ENCODE measurements around the gene NSUN2. TPM values are rescaled to one million over a fixed set of nuclear protein-coding genes. Genes with fewer than 3 reads are reported as not detected.

The NSUN2 gene
- polyA plus RNA-seq, 2 of the 4 experiments (the other 2 are of a cell fraction) = 95.7 to 101 TPM

DNA sequence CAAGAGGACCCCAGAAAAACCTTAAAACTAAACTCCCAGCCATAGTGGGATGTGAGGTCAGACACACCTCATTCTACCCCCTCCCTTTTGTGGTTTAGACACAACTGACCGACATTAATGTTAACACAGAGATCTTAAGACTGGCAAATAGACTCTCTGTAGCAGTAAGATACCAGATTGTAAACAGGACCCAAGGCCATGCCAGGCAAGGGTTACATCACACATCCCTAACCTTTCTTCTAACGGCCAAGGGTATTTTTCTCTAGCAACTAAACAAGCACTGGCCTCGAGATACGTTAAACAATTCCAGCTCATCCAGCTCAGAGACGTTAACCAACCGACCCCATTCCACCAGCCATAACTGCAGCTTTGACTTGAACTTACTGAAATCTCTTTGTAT lies 38.8 kb downstream of the NSUN2 start:
- no peak overlapping the region for H3K27ac ChIP-seq
- TF ChIP-seq NFE2L2 (conservative IDR thresholded peaks at IDR 0.05; ENCODE audit: low read length) (no peak), GATA3 (IDR thresholded peaks at IDR 0.05; ENCODE audit: borderline replicate concordance) (no peak), CHD2 (IDR thresholded peaks at IDR 0.05; ENCODE audit: low read length, partially characterized antibody) (no peak), MAZ (IDR thresholded peaks at IDR 0.05; ENCODE audit: borderline replicate concordance, low read depth, low read length) (no peak), SREBF2 (IDR thresholded peaks at IDR 0.05) (no peak), RAD21 (conservative IDR thresholded peaks at IDR 0.05 in 1 of 2, IDR thresholded peaks at IDR 0.05 in 1 of 2) (no peak), HDAC2 (IDR thresholded peaks at IDR 0.05) (no peak), JUNB (IDR thresholded peaks at IDR 0.05) (no peak), HOXB5 (CRISPR knock-in tag; IDR thresholded peaks at IDR 0.05) (no peak)
- TF ChIP-seq, protein P1, sequence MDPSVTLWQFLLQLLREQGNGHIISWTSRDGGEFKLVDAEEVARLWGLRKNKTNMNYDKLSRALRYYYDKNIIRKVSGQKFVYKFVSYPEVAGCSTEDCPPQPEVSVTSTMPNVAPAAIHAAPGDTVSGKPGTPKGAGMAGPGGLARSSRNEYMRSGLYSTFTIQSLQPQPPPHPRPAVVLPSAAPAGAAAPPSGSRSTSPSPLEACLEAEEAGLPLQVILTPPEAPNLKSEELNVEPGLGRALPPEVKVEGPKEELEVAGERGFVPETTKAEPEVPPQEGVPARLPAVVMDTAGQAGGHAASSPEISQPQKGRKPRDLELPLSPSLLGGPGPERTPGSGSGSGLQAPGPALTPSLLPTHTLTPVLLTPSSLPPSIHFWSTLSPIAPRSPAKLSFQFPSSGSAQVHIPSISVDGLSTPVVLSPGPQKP (IDR thresholded peaks at IDR 0.05; ENCODE audit: low read depth, low read length) = no peak
- TF ChIP-seq, protein P2, sequence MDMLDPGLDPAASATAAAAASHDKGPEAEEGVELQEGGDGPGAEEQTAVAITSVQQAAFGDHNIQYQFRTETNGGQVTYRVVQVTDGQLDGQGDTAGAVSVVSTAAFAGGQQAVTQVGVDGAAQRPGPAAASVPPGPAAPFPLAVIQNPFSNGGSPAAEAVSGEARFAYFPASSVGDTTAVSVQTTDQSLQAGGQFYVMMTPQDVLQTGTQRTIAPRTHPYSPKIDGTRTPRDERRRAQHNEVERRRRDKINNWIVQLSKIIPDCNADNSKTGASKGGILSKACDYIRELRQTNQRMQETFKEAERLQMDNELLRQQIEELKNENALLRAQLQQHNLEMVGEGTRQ (IDR thresholded peaks at IDR 0.05) = no peak
- TF ChIP-seq, protein P3, sequence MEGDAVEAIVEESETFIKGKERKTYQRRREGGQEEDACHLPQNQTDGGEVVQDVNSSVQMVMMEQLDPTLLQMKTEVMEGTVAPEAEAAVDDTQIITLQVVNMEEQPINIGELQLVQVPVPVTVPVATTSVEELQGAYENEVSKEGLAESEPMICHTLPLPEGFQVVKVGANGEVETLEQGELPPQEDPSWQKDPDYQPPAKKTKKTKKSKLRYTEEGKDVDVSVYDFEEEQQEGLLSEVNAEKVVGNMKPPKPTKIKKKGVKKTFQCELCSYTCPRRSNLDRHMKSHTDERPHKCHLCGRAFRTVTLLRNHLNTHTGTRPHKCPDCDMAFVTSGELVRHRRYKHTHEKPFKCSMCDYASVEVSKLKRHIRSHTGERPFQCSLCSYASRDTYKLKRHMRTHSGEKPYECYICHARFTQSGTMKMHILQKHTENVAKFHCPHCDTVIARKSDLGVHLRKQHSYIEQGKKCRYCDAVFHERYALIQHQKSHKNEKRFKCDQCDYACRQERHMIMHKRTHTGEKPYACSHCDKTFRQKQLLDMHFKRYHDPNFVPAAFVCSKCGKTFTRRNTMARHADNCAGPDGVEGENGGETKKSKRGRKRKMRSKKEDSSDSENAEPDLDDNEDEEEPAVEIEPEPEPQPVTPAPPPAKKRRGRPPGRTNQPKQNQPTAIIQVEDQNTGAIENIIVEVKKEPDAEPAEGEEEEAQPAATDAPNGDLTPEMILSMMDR (IDR thresholded peaks at IDR 0.05) = no peak
- no peaks in the 10 kb centered on the region for H3K4me1 ChIP-seq
- ATAC-seq = no peak
- 81% methylated on average over 6 of the region's 6 CpGs for WGBS (ENCODE audit: missing lambda C conversion rate)
- no peak overlapping the region for H3K4me3 ChIP-seq
- CTCF ChIA-PET = interaction anchor here (1.0 to 1.1 kb wide), 2 partner anchors 12 kb away, joined by 3 read pairs; no protein-coding TSS in a partner anchor
- POLR2A ChIA-PET = no interaction called here
- DNase-seq (ENCODE audit: low read depth in 1 of 2, low spot score in 1 of 2) = no peak
- no peak overlapping the region for H3K4me2 ChIP-seq
- no peak for FAIRE-seq
- no peaks in the 10 kb centered on the region for H3K9me3 ChIP-seq

DNA sequence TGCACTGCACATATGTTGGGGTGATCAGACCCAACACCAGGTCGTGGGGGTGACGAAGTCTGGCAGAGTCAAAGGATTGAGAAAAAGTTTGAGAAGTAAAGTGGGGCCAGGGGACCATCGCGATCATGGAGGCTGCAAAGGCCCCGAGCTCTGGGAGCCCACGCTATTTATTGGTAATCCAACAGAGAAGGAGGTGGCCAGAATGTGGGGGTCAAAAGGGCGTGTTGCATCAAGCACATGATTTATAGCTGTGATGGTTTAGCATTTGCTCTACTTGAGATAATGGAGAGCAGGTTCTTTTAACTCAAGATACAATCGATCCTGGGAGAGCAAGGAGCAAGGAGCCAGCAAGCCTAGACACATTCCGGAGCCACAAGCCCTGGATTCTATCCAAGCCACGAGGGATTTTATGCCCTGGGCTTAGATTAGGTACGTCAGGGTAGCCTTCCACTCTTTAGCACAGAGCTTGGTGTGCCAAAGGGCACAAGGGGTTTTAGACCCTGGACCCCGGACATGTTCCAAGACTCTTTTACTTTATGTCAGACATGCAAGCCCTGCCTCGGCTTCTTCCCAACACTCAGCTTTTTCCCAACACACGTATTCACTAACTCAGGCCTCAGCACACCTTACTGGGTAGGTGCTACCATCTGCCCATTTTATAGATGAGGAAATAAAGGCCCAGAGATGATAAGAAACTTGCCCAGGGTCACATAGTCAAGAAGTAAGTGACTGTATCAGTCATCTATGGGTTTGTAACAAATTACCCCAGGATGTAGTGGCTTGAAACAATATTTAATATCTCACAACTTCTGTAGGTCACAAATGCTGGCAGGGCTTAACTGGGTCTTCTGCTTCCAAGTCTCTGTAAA lies 39.5 kb downstream of the NSUN2 start:
- TF ChIP-seq CBX2 (IDR thresholded peaks at IDR 0.05; ENCODE audit: borderline replicate concordance, low read depth) (no peak), TFCP2L1 (CRISPR knock-in tag; IDR thresholded peaks at IDR 0.05) (no peak), FOXS1 (CRISPR knock-in tag; IDR thresholded peaks at IDR 0.05) (no peak), ZSCAN20 (CRISPR knock-in tag; IDR thresholded peaks at IDR 0.05) (no peak), HDAC2 (IDR thresholded peaks at IDR 0.05) (no peak), CHD4 (IDR thresholded peaks at IDR 0.05; ENCODE audit: borderline replicate concordance) (no peak), RARB (CRISPR knock-in tag; IDR thresholded peaks at IDR 0.05) (no peak), TP53 (CRISPR knock-in tag; IDR thresholded peaks at IDR 0.05) (no peak), POLR2A (IDR thresholded peaks at IDR 0.05; ENCODE audit: low read length) (no peak)
- TF ChIP-seq, protein P3 (IDR thresholded peaks at IDR 0.05) = no peak
- TF ChIP-seq, protein P4, sequence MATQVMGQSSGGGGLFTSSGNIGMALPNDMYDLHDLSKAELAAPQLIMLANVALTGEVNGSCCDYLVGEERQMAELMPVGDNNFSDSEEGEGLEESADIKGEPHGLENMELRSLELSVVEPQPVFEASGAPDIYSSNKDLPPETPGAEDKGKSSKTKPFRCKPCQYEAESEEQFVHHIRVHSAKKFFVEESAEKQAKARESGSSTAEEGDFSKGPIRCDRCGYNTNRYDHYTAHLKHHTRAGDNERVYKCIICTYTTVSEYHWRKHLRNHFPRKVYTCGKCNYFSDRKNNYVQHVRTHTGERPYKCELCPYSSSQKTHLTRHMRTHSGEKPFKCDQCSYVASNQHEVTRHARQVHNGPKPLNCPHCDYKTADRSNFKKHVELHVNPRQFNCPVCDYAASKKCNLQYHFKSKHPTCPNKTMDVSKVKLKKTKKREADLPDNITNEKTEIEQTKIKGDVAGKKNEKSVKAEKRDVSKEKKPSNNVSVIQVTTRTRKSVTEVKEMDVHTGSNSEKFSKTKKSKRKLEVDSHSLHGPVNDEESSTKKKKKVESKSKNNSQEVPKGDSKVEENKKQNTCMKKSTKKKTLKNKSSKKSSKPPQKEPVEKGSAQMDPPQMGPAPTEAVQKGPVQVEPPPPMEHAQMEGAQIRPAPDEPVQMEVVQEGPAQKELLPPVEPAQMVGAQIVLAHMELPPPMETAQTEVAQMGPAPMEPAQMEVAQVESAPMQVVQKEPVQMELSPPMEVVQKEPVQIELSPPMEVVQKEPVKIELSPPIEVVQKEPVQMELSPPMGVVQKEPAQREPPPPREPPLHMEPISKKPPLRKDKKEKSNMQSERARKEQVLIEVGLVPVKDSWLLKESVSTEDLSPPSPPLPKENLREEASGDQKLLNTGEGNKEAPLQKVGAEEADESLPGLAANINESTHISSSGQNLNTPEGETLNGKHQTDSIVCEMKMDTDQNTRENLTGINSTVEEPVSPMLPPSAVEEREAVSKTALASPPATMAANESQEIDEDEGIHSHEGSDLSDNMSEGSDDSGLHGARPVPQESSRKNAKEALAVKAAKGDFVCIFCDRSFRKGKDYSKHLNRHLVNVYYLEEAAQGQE (IDR thresholded peaks at IDR 0.05) = no peak
- TF ChIP-seq, protein P2 (IDR thresholded peaks at IDR 0.05) = no peak
- no peaks in the 10 kb centered on the region for H3K4me1 ChIP-seq
- CTCF ChIA-PET = interaction anchor here (1.1 kb wide), 1 partner anchor 11 kb away, joined by 3 read pairs; no protein-coding TSS in a partner anchor

More for the DNA sequence above, 39.5 kb downstream of the NSUN2 start:
- DNase-seq (ENCODE audit: low read depth in 1 of 2, low spot score in 1 of 2) (no peak), ATAC-seq (no peak), FAIRE-seq (no peak)
- POLR2A ChIA-PET = interaction anchor here (1.0 kb wide), 1 partner anchor 40 kb away, joined by 3 read pairs; the partner anchor contains the start of gene SRD5A1
- Histone ChIP-seq H3K4me2 (no peak overlapping the region), H3K4me3 (no peak overlapping the region), H3K9me3 (no peaks in the 10 kb centered on the region), H3K27ac (no peak overlapping the region)
- WGBS (ENCODE audit: missing lambda C conversion rate) = 74% methylated on average over 14 of the region's 14 CpGs
